Germinal center (tissue), 1 donor: Measurements from ENCODE around the gene RPAP3.
"Not testable (repeated sequence)": the region's sequence is repeated elsewhere in the genome, so short reads cannot be mapped to it uniquely, and the experiment has no call there.

Experiments used
- DNase-seq: peaks from one replicate; pipeline ENCODE4 v3.0.0; 2012; ENCODE audit warnings: mixed read lengths, low spot score

RPAP3 gene

GRCh38 chr12:47679785-47680184 is 26.0 kb downstream of the RPAP3 start:
- no peak for DNase-seq

DNA sequence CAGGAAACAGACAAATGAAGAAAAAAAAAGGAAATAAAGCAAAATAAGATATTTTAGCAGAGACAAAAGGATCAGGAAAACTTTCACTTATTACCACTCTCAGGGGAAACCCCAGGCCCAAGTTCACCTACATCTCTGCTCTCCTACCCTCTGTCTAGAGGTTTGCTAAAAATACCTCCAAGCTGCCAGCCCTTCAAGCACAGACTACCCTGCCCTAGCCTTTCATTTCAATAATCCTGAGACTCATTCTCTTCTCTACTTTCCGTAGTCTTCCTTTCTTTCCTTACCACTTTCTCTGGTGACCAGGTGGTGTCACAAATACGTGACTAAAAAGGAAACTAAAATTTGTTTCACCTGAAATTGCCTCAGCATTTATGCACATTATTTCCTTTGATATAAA is 33.8 kb downstream of the RPAP3 start:
- DNase-seq = no peak

- not testable (repeated sequence) for DNase-seq
Measured at GRCh38 chr12:47667935-47668334, 37.9 kb downstream of the RPAP3 start.

GRCh38 chr12:47652521-47653234 is 53.2 kb downstream of the RPAP3 start:
- DNase-seq = no peak

GRCh38 chr12:47651368-47652254 is 54.2 kb downstream of the RPAP3 start:
- peak; percentile 43 for DNase-seq

GRCh38 chr12:47650469-47650868 is 55.4 kb downstream of the RPAP3 start:
- no peak for DNase-seq

- no peak for DNase-seq
Measured at GRCh38 chr12:47649381-47649780, 56.4 kb downstream of the RPAP3 start.

DNA sequence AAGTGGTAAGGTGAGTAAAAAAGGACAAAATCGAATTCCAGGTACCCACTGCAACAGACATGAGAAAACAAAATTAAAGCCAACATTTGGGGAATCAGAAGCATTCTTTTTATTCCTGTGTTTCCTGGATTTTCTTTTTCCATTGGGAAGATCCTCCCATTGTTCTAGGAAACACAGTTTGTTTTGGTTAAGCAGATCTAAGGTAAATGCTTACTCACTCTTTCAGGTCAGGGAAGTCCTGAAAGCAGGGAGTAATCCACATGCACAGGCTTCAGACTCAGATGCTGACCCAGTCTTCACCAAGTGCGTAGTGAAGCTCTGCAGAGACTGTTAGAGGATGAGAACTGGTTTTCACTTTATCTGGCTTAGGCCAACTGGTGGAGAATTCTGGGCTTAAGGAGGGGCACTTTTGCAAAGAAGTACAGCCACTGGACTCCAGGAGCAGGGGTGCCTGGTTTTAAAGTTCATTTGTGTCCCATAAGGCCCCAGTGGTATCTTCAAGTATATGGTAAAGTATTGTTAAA is 57.7 kb downstream of the RPAP3 start:
- DNase-seq = no peak

- DNase-seq = not testable (repeated sequence)
Measured at GRCh38 chr12:47642310-47642709, 63.5 kb downstream of the RPAP3 start.

GRCh38 chr12:47636908-47637780 is 68.7 kb downstream of the RPAP3 start:
- DNase-seq = no peak

GRCh38 chr12:47635770-47636169 is 70.1 kb downstream of the RPAP3 start:
- DNase-seq = not testable (repeated sequence)

DNA sequence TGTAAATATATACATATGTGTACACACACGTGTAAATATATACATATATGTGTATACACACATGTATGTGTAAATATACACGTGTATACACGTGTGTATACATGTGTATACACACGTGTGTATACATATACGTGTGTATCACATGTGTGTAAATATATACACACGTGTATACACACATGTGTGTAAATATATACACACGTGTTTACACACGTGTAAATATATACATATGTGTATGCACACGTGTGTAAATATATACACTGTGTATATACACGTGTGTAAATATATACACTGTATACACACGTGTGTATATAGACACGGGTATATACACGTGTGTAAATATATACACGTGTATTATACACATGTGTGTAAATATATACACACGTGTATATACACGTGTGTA is 71.7 kb downstream of the RPAP3 start:
- DNase-seq = no peak

DNA sequence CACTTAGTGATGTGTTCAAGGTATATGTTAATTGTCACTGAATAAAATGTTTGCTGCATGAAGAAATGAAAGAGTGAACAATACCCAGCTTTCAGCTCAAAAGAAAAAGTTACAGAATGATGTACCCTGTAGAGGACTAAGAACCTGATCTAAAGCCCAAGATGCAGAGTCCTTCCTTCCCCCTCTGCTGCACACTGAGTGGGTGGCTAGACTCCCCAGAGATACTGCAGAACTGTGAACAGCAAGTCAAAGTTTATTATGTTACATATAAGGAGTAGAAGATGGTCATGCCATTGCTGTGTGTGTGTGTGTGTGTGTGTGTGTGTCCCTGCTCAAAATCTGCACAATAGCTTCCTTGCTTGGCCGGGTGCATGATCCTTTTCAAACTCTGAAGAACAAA is 83.9 kb downstream of the RPAP3 start:
- DNase-seq = no peak

GRCh38 chr12:47617476-47617875 is 88.4 kb downstream of the RPAP3 start:
- no peak for DNase-seq

- DNase-seq = no peak
Measured at GRCh38 chr12:47616440-47616839, 89.4 kb downstream of the RPAP3 start.

DNA sequence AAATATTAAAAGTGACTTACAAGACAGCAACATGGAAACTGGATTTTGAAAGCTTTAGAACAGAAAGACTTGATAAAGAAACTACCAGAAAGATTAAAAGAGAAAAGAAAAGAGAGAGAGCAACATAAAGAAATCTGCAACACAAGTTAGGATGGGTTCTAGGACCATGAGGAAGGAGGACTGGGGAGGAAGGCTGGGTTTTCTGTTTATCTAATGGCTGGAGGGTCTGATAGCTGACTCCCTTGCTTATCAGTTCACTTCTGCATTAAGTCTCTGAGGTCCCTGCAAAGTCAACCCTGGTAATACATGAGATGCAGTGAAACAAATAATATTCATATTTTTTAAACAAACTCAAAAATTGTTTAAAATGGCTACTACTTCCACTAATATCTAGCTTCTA is 90.1 kb downstream of the RPAP3 start:
- DNase-seq = no peak

DNA sequence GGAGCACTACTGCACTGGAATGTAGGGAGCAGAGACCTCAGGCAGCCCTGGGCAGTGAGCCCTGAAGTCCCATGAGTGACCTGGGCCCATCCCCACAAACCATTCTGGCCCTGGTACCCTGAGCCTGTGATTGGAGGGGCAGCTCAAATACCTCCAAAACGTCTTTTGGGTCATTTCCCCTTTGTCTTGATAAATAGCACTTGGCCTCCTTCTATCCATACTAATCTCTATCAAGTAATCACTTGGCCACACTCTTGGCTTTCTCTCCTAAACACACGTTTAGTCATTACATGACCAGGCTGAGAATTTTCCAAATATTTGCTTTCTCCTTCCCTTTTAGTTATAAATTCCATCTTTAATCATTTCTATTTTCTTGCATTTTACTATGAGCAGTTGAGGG is 91.3 kb downstream of the RPAP3 start:
- DNase-seq = no peak

DNA sequence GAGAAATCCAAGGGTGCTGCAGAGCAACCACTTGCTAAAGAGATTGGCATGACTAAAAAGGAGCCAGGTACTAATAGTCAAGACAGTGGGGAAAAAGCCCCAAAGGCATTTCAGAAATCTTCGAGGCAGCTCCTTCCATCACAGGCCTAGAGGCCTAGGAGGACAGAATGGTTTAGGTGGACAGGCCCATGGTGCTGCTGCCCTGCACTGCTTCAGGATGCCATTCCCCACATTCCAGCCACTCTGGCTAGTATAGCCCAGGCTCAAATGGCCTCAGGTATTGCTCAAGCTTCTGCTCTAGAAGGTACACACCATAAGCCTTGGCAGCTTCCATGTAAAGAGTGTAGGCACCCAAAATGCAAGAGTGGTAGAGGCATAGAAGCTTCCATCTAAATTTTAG is 92.9 kb downstream of the RPAP3 start:
- no peak for DNase-seq

DNA sequence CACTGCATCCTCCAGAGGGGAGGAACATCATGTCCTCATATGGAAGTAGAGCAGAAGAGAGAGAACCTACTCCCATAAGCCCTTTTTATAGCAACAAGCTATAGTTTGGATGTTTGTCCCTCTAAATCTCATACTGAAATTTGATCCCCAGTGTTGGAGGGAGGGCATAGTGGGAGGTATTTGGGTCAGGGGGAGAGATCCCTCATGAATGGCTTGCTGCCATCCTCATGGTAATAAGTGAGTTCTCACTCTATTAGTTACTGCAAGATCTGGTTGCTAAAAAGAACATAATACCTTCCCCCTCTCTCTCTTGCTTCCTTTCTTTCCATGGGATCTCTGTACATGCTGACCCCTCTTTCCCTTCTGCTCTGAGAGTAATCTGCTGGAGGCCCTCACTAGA is 93.9 kb downstream of the RPAP3 start:
- no peak for DNase-seq
